NB4 (cell line): ENCODE data around the gene ECE1.

Experiments used
- MYC ChIP-seq: IDR thresholded peaks from 2 replicates; pipeline ENCODE4 v1.6.1; 2011; ENCODE audit warnings: low read depth, low read length
- POLR2A ChIP-seq: IDR thresholded peaks from 2 replicates; pipeline ENCODE4 v1.6.1; 2011; ENCODE audit warnings: mild to moderate bottlenecking; ENCODE audit not compliant: insufficient read length; ENCODE audit errors: extremely low read depth
- TF ChIP-seq, protein P1 (sequence below): IDR thresholded peaks from one replicate; pipeline ENCODE4 v1.5.1; 2012; ENCODE audit warnings: low read depth, low read length

- TF ChIP-seq POLR2A (no peak), MYC (no peak)
- TF ChIP-seq, protein P1, sequence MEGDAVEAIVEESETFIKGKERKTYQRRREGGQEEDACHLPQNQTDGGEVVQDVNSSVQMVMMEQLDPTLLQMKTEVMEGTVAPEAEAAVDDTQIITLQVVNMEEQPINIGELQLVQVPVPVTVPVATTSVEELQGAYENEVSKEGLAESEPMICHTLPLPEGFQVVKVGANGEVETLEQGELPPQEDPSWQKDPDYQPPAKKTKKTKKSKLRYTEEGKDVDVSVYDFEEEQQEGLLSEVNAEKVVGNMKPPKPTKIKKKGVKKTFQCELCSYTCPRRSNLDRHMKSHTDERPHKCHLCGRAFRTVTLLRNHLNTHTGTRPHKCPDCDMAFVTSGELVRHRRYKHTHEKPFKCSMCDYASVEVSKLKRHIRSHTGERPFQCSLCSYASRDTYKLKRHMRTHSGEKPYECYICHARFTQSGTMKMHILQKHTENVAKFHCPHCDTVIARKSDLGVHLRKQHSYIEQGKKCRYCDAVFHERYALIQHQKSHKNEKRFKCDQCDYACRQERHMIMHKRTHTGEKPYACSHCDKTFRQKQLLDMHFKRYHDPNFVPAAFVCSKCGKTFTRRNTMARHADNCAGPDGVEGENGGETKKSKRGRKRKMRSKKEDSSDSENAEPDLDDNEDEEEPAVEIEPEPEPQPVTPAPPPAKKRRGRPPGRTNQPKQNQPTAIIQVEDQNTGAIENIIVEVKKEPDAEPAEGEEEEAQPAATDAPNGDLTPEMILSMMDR, result no peak
Measured at GRCh38 chr1:21182181-21182731, 108.0 kb downstream of the ECE1 start.
